OCI-LY1 (cell line): ENCODE measurements around the gene CRAMP1.

Source experiments
- H2AFZ ChIP-seq: fragments of 200-600 bp; sonication (generic), shearing (Covaris generic); 2 replicates; pipeline ENCODE4 v1.6.0; 2014; ENCODE audit warnings: antibody characterized with exemption, mild to moderate bottlenecking, low read length
- H3F3A ChIP-seq: fragments of 200-600 bp; sonication (generic), shearing (Covaris generic); 2 replicates; pipeline ENCODE4 v1.6.0; 2014; ENCODE audit warnings: mild to moderate bottlenecking, antibody characterized with exemption, low read length, moderate library complexity; ENCODE audit not compliant: insufficient read depth
- H3K27ac ChIP-seq: fragments of 200-600 bp; sonication (generic); 2 replicates; pipeline ENCODE4 v1.5.1; 2014; ENCODE audit warnings: low read length, mixed run types, mild to moderate bottlenecking, low read depth; ENCODE audit not compliant: poor library complexity, severe bottlenecking
- H3K27me3 ChIP-seq: fragments of 200-600 bp; sonication (generic); 2 replicates; pipeline ENCODE4 v1.6.0; 2014; ENCODE audit warnings: antibody characterized with exemption, mild to moderate bottlenecking, low read length, moderate library complexity; ENCODE audit not compliant: insufficient read depth
- H3K36me3 ChIP-seq: fragments of 200-600 bp; sonication (generic); 2 replicates; pipeline ENCODE4 v1.6.1; 2014; ENCODE audit warnings: mild to moderate bottlenecking, antibody characterized with exemption, low read length, moderate library complexity, mixed read lengths; ENCODE audit not compliant: insufficient read depth
- H3K4me1 ChIP-seq: fragments of 200-600 bp; sonication (generic); 2 replicates; pipeline ENCODE4 v1.5.1; 2014; ENCODE audit warnings: mild to moderate bottlenecking, low read length, moderate library complexity; ENCODE audit not compliant: insufficient read depth, severe bottlenecking
- H3K4me2 ChIP-seq: fragments of 200-600 bp; sonication (generic), shearing (Covaris generic); 2 replicates; pipeline ENCODE4 v1.6.1; 2014; ENCODE audit warnings: low read length
- H3K4me3 ChIP-seq: fragments of 200-600 bp; sonication (generic); 2 replicates; pipeline ENCODE4 v1.5.1; 2014; ENCODE audit warnings: low read length, low read depth, mild to moderate bottlenecking, mixed read lengths; ENCODE audit not compliant: poor library complexity, severe bottlenecking
- H3K79me2 ChIP-seq: fragments of 200-600 bp; shearing (Covaris generic); 2 replicates; pipeline ENCODE4 v1.6.1; 2016; ENCODE audit warnings: mixed run types, low read length, mixed read lengths; ENCODE audit not compliant: insufficient read depth
- H3K9ac ChIP-seq: fragments of 200-600 bp; sonication (generic), shearing (Covaris generic); 2 replicates; pipeline ENCODE4 v1.6.1; 2014; ENCODE audit warnings: mild to moderate bottlenecking, low read length, mixed read lengths
- H3K9me2 ChIP-seq: fragments of 200-600 bp; sonication (generic), shearing (Covaris generic); 2 replicates; pipeline ENCODE4 v1.6.1; 2014; ENCODE audit warnings: low read depth, mild to moderate bottlenecking, low read length, mixed read lengths
- H3K9me3 ChIP-seq: fragments of 200-600 bp; shearing (Covaris generic); 2 replicates; pipeline ENCODE4 v1.6.1; 2014; ENCODE audit warnings: low read length, mixed read lengths
- H4K20me1 ChIP-seq: fragments of 200-600 bp; sonication (generic), shearing (Covaris generic); 2 replicates; pipeline ENCODE4 v1.6.0; 2016; ENCODE audit warnings: mild to moderate bottlenecking, low read length; ENCODE audit not compliant: insufficient read depth
- CTCF ChIP-seq: fragments of 200-600 bp; sonication (generic), shearing (Covaris generic); IDR thresholded peaks from 2 replicates; pipeline ENCODE4 v1.5.1; 2017; ENCODE audit warnings: mild to moderate bottlenecking, antibody characterized with exemption, low read length, moderate library complexity, mixed read lengths
- EZH2 ChIP-seq: fragments of 200-600 bp; sonication (generic), shearing (Covaris generic); IDR thresholded peaks from 2 replicates; pipeline ENCODE4 v1.8.0; 2017; ENCODE audit warnings: borderline replicate concordance, mixed run types, mild to moderate bottlenecking, antibody characterized with exemption, low read length, moderate library complexity, mixed read lengths

The CRAMP1 gene

GRCh38 chr16:1612320-1613111 lies at the start of gene CRAMP1:
Gene CRAMP1, plus strand, starts transcription at chr16:1612360. Its CDS starts 2,280 bp downstream, at chr16:1614640.
- H3K9ac ChIP-seq = peak within 1 kb of the TSS; percentile 80
- H3K9me3 ChIP-seq = no peaks in the 10 kb centered on the region
- H2AFZ ChIP-seq = no peak within 1 kb of the TSS
- no peaks in the 10 kb centered on the region for H4K20me1 ChIP-seq
- H3F3A ChIP-seq = 0 out of 2 replicates have a peak, but pooled peaks cover 5% of the 10 kb centered on the region
- H3K79me2 ChIP-seq = peaks cover 38% of the 10 kb centered on the region
- H3K4me1 ChIP-seq = peaks cover 46% of the 10 kb centered on the region
- H3K4me2 ChIP-seq = peak within 1 kb of the TSS; percentile 89
- H3K27ac ChIP-seq = peak within 1 kb of the TSS; percentile 79
- H3K9me2 ChIP-seq = no peaks in the 10 kb centered on the region
- TF ChIP-seq CTCF (no peak), EZH2 (no peak)
- H3K4me3 ChIP-seq = peak within 1 kb of the TSS; percentile 99
- H3K36me3 ChIP-seq = peaks cover 23% of the 10 kb centered on the region
- no peaks in the 10 kb centered on the region for H3K27me3 ChIP-seq

GRCh38 chr16:1563786-1564185 lies 48.4 kb upstream of the CRAMP1 start:
- Histone ChIP-seq H3K27me3 (no peaks in the 10 kb centered on the region), H2AFZ (no peak overlapping the region), H3F3A (no peaks in the 10 kb centered on the region), H3K9me3 (no peaks in the 10 kb centered on the region), H3K4me1 (no peaks in the 10 kb centered on the region), H3K9me2 (no peaks in the 10 kb centered on the region), H3K79me2 (no peaks in the 10 kb centered on the region), H3K9ac (no peak overlapping the region), H3K4me3 (no peak overlapping the region), H3K4me2 (no peak overlapping the region), H4K20me1 (no peaks in the 10 kb centered on the region), H3K36me3 (no peaks in the 10 kb centered on the region), H3K27ac (no peak overlapping the region)
- TF ChIP-seq EZH2 (no peak), CTCF (no peak)

GRCh38 chr16:1564325-1564724 lies 47.8 kb upstream of the CRAMP1 start:
- H3K9me3 ChIP-seq = no peaks in the 10 kb centered on the region
- H3K9ac ChIP-seq = no peak overlapping the region
- H3K27ac ChIP-seq = no peak overlapping the region
- no peaks in the 10 kb centered on the region for H3F3A ChIP-seq
- H3K4me1 ChIP-seq = no peaks in the 10 kb centered on the region
- no peak overlapping the region for H2AFZ ChIP-seq
- no peaks in the 10 kb centered on the region for H3K27me3 ChIP-seq
- no peaks in the 10 kb centered on the region for H3K9me2 ChIP-seq
- H3K36me3 ChIP-seq = no peaks in the 10 kb centered on the region
- H3K4me3 ChIP-seq = no peak overlapping the region
- H4K20me1 ChIP-seq = no peaks in the 10 kb centered on the region
- peak; percentile 42; the same call in 1 of the 2 replicates for TF ChIP-seq CTCF
- TF ChIP-seq EZH2 = no peak
- H3K4me2 ChIP-seq = no peak overlapping the region
- no peaks in the 10 kb centered on the region for H3K79me2 ChIP-seq
